AG04450 (cell line): ENCODE measurements around the gene PCLO. TPM values are rescaled to one million over a fixed set of nuclear protein-coding genes. Genes with fewer than 3 reads are reported as not detected.

ENCODE experiments used
- CTCF ChIA-PET: fragments of 300-600, 350-600 bp; formaldehyde crosslinking; extraction: SDS; loops from one replicate; lab custom pipeline; 2022; ENCODE audit warnings: antibody characterized with exemption, inconsistent platforms; lab: Charles Lee
- POLR2A ChIA-PET: fragments of 350-600 bp; formaldehyde crosslinking; extraction: SDS; loops from one replicate; lab custom pipeline; 2021; ENCODE audit warnings: antibody characterized with exemption, inconsistent platforms; lab: Yijun Ruan, JAX
- DNase-seq: peaks from one replicate; pipeline ENCODE4 v3.0.0-alpha.2; 2011; ENCODE audit warnings: low read depth, low spot score
- H3K27ac ChIP-seq: one replicate; pipeline ENCODE4 v1.5.1; 2012; ENCODE audit warnings: low read depth, low read length, control low read depth
- H3K27me3 ChIP-seq: one replicate; pipeline ENCODE4 v1.6.0; 2012; ENCODE audit warnings: low read length; ENCODE audit not compliant: control insufficient read depth, insufficient read depth
- H3K4me3 ChIP-seq: 2 replicates; pipeline ENCODE4 v1.5.1; 2011; ENCODE audit warnings: mild to moderate bottlenecking, low read depth, low read length, control low read depth
- H3K9me3 ChIP-seq: 2 replicates; pipeline ENCODE4 v1.5.1; 2012; ENCODE audit warnings: low read length; ENCODE audit not compliant: control insufficient read depth, insufficient read depth
- polyA plus RNA-seq: library from polyadenylated mRNA; depleted of rRNA; stranded (reverse); fragments of >200 nt; gene quantifications from 2 replicates; pipeline ENCODE4 v1.2.3, GENCODE V29; 2011
- TF ChIP-seq, protein P1 (sequence below): IDR thresholded peaks from 2 replicates; pipeline ENCODE4 v1.5.1; 2011; ENCODE audit warnings: low read depth, low read length, control low read depth, inconsistent platforms

The PCLO gene
- polyA plus RNA-seq, 1 experiment, result 0.01 TPM

DNA sequence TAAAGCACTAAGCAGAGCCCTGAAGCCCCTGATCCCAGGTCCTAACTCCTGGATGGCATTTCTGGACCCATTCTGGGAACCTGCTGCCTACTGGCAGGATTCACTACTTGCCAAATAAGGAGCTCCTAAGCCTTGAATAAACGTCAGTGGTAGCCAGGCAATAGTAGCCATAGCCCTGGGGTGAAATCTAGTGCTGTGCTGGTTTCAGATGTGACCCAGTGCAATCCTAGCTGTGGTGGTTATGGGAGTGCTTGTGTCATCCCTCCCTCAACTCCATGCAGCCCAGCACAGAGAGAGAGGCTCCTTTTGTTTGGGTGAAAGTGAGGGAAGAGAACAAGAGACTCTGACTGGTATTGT lies 43.7 kb downstream of the PCLO start:
- no peaks in the 10 kb centered on the region; the same call in 1 of the 2 replicates for H3K9me3 ChIP-seq
- H3K27ac ChIP-seq, result no peak overlapping the region
- POLR2A ChIA-PET, result no interaction called here
- TF ChIP-seq, protein P1, sequence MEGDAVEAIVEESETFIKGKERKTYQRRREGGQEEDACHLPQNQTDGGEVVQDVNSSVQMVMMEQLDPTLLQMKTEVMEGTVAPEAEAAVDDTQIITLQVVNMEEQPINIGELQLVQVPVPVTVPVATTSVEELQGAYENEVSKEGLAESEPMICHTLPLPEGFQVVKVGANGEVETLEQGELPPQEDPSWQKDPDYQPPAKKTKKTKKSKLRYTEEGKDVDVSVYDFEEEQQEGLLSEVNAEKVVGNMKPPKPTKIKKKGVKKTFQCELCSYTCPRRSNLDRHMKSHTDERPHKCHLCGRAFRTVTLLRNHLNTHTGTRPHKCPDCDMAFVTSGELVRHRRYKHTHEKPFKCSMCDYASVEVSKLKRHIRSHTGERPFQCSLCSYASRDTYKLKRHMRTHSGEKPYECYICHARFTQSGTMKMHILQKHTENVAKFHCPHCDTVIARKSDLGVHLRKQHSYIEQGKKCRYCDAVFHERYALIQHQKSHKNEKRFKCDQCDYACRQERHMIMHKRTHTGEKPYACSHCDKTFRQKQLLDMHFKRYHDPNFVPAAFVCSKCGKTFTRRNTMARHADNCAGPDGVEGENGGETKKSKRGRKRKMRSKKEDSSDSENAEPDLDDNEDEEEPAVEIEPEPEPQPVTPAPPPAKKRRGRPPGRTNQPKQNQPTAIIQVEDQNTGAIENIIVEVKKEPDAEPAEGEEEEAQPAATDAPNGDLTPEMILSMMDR, result no peak
- H3K27me3 ChIP-seq, result no peaks in the 10 kb centered on the region
- no peak overlapping the region for H3K4me3 ChIP-seq
- no peak for DNase-seq
- CTCF ChIA-PET, result no interaction called here

DNA sequence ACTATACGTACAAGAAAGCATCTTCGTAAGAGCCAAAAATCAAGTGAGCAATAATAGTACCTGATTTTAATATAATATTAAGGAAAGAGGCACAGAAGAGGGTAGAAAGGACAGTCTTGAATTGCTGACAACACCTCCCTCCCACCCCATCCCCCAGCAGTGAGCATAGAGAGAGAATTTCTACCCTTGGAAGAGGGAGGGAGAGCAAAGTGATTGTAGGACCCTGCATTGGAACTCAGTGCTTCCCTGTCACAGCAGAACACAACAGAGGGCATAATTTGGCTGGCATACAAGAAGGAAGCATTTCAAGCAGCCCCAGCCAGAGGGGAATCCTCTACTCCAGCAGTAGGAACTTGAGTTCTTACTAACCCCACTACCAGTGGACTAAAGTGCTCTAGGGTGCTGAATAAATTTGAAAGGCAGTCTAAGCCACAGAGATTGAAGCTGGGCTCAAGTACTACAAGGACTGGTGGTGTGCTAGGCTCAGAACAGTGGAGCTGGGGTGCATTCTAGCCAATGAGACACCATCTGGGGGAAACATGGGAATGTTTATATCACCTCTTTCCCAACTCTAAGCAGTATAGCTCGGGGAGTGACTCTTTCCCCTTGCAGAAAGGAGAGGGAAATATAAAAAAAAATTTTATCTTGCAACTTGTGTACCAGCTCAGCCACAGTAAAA lies 44.2 kb downstream of the PCLO start:
- H3K27me3 ChIP-seq, result no peaks in the 10 kb centered on the region
- DNase-seq, result no peak
- H3K4me3 ChIP-seq, result no peak overlapping the region
- ChIA-PET POLR2A (no interaction called here), CTCF (no interaction called here)
- no peaks in the 10 kb centered on the region for H3K9me3 ChIP-seq
- H3K27ac ChIP-seq, result no peak overlapping the region
- TF ChIP-seq, protein P1, result no peak

DNA sequence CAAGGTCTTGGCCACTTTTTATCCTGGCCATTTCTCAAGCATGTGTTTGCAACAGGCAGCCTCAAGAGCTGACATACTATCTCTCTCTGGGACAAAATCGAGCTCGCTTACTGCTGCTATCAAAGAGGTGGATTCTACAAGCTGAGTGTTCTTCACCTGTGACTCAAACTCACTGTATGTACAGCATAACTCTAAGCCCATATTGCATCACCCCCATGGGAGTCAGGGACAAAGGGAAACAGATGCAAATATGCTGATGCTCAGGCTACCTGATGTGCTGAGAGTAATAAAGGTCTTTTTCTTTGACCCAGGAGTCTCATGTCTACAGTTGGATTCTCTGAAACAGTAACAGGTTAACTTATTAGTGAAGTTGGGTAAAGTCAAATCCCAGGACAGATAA lies 45.2 kb downstream of the PCLO start:
- no peak for DNase-seq
- CTCF ChIA-PET, result no interaction called here
- no peaks in the 10 kb centered on the region for H3K9me3 ChIP-seq
- no peaks in the 10 kb centered on the region for H3K27me3 ChIP-seq
- no peak overlapping the region for H3K27ac ChIP-seq
- TF ChIP-seq, protein P1, result no peak
- POLR2A ChIA-PET, result no interaction called here
- H3K4me3 ChIP-seq, result no peak overlapping the region

DNA sequence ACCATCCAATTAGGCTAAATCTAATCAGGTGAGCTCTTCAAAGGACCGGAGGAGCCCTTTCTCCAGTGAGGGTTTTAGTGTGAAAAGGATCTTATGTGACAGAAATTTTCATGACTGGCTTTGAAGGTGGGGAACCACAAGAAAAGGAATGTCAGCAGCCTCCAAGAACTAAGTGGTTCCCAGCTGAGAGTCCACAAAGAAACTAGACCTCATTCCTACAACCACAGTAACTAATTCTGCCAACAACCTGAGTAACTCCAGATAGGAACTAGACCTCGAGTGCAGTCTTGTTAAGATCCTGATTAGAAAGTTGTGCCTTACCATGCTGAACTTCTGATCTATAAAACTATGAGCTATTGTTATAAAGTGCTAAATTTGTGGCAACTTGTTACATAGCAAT lies 51.3 kb downstream of the PCLO start:
- POLR2A ChIA-PET, result no interaction called here
- TF ChIP-seq, protein P1, result no peak
- Histone ChIP-seq H3K27me3 (no peaks in the 10 kb centered on the region), H3K9me3 (no peaks in the 10 kb centered on the region), H3K4me3 (no peak overlapping the region), H3K27ac (no peak overlapping the region)
- CTCF ChIA-PET, result no interaction called here
- DNase-seq, result no peak

DNA sequence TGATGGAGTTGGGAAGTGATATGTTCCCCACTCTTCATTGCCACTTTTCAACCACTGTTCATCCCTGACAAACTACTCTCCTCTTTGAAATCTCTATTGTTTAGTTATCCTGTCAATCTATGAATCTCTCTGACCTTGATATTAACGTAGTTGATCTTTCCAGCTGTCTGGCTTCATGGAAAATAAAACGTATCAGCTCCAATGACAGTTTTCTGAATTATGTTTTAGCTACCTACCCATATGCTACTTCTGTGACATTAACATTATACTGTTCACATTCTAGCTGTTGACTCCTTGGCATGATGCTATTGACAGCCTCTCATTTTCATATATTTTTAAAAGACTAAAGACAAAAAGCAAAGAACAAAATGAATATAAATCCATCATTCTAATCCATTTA lies 53.3 kb downstream of the PCLO start:
- Histone ChIP-seq H3K27me3 (no peaks in the 10 kb centered on the region), H3K27ac (no peak overlapping the region), H3K4me3 (no peak overlapping the region), H3K9me3 (no peaks in the 10 kb centered on the region)
- POLR2A ChIA-PET, result no interaction called here
- TF ChIP-seq, protein P1, result no peak
- CTCF ChIA-PET, result no interaction called here
- DNase-seq, result no peak
